ENCODE results near the gene SETD7. TPM values are rescaled to one million over a fixed set of nuclear protein-coding genes. Genes with fewer than 3 reads are reported as not detected.

The SETD7 gene
- total RNA-seq, 1 experiment from 2014 or later, result 60.4 TPM

DNA sequence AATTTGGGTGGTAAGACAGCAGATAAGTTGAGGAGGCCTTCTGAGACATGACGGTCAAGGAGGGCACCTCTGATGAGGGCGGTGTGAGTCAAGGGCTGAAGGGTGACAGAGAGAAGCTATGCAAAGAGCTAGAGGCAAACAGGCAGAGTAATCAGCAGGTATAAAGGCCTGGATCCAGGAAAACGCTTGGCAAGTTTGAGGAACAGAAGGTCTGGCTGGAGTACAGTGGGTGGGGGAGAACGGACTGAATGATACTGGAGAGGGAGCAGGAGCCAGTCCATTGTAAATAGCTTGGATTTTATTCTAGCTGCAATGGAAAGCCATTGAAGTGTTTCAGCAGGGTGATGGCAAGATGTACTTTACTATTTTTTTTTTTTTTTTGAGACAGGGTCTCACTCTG, 62.8 kb downstream of the SETD7 start:
- Mint-ChIP-seq H3K4me1 (ENCODE audit: insufficient read depth, unreplicated experiment) (no peaks in the 10 kb centered on the region), H3K27me3 (ENCODE audit: insufficient read depth, unreplicated experiment) (no peaks in the 10 kb centered on the region), H3K4me3 (ENCODE audit: unreplicated experiment) (no peak overlapping the region), H3K9me3 (ENCODE audit: unreplicated experiment) (no peaks in the 10 kb centered on the region), H3K36me3 (ENCODE audit: insufficient read depth, unreplicated experiment) (no peaks in the 10 kb centered on the region), H3K27ac (ENCODE audit: low read depth, unreplicated experiment) (no peak overlapping the region)
- POLR2A ChIA-PET, result no interaction called here
- intact Hi-C loops (cut with micrococcal nuclease), result no loop called here
- CTCF ChIA-PET, result interaction anchor here (0.6 to 1.2 kb wide), 4 partner anchors 11 to 147 kb away, joined by 3 to 4 read pairs (median 4); no protein-coding TSS in a partner anchor
- TF ChIP-seq CTCF (IDR thresholded peaks at IDR 0.05; ENCODE audit: unreplicated experiment), result no peak
- no peak for DNase-seq (ENCODE audit: unreplicated experiment)
- BruUV-seq (replicated peaks), result no TSS peak

- no peak overlapping the region for H3K4me3 Mint-ChIP-seq (ENCODE audit: unreplicated experiment)
These were observed 63.6 kb downstream of the SETD7 start for GRCh38 chr4:139492429-139492828.

GRCh38 chr4:139489638-139490037, 66.4 kb downstream of the SETD7 start:
- TF ChIP-seq CTCF (IDR thresholded peaks at IDR 0.05; ENCODE audit: unreplicated experiment), result no peak
- Mint-ChIP-seq H3K9me3 (ENCODE audit: unreplicated experiment) (no peaks in the 10 kb centered on the region), H3K4me1 (ENCODE audit: insufficient read depth, unreplicated experiment) (no peaks in the 10 kb centered on the region), H3K36me3 (ENCODE audit: insufficient read depth, unreplicated experiment) (no peaks in the 10 kb centered on the region), H3K27ac (ENCODE audit: low read depth, unreplicated experiment) (no peak overlapping the region), H3K4me3 (ENCODE audit: unreplicated experiment) (no peak overlapping the region), H3K27me3 (ENCODE audit: insufficient read depth, unreplicated experiment) (no peaks in the 10 kb centered on the region)
- no peak for DNase-seq (ENCODE audit: unreplicated experiment)
- CTCF ChIA-PET, result interaction anchor here (1.5 kb wide), 1 partner anchor 8 kb away, joined by 7 read pairs; no protein-coding TSS in a partner anchor
- BruUV-seq (replicated peaks), result no TSS peak
- POLR2A ChIA-PET, result no interaction called here
- intact Hi-C loops (cut with micrococcal nuclease), result no loop called here

More at GRCh38 chr4:139492429-139492828, 63.6 kb downstream of the SETD7 start:
- Mint-ChIP-seq H3K4me1 (ENCODE audit: insufficient read depth, unreplicated experiment) (no peaks in the 10 kb centered on the region), H3K27me3 (ENCODE audit: insufficient read depth, unreplicated experiment) (no peaks in the 10 kb centered on the region), H3K27ac (ENCODE audit: low read depth, unreplicated experiment) (no peak overlapping the region), H3K9me3 (ENCODE audit: unreplicated experiment) (no peaks in the 10 kb centered on the region), H3K36me3 (ENCODE audit: insufficient read depth, unreplicated experiment) (no peaks in the 10 kb centered on the region)
- TF ChIP-seq CTCF (IDR thresholded peaks at IDR 0.05; ENCODE audit: unreplicated experiment), result no peak
- DNase-seq (ENCODE audit: unreplicated experiment), result no peak
- ChIA-PET POLR2A (no interaction called here), CTCF (no interaction called here)
- no TSS peak for BruUV-seq (replicated peaks)
- intact Hi-C loops (cut with micrococcal nuclease), result no loop called here

GRCh38 chr4:139488442-139488841, 67.6 kb downstream of the SETD7 start:
- TF ChIP-seq CTCF (IDR thresholded peaks at IDR 0.05; ENCODE audit: unreplicated experiment), result no peak
- DNase-seq (ENCODE audit: unreplicated experiment), result no peak
- intact Hi-C loops (cut with micrococcal nuclease), result no loop called here
- H3K36me3 Mint-ChIP-seq (ENCODE audit: insufficient read depth, unreplicated experiment), result no peaks in the 10 kb centered on the region
- H3K27ac Mint-ChIP-seq (ENCODE audit: low read depth, unreplicated experiment), result no peak overlapping the region
- no peaks in the 10 kb centered on the region for H3K27me3 Mint-ChIP-seq (ENCODE audit: insufficient read depth, unreplicated experiment)
- CTCF ChIA-PET, result interaction anchor here (1.5 kb wide), 1 partner anchor 9 kb away, joined by 7 read pairs; no protein-coding TSS in a partner anchor
- no peak overlapping the region for H3K4me3 Mint-ChIP-seq (ENCODE audit: unreplicated experiment)
- POLR2A ChIA-PET, result interaction anchor here (1.0 kb wide), 1 partner anchor 12 kb away, joined by 3 read pairs; no protein-coding TSS in a partner anchor
- no peaks in the 10 kb centered on the region for H3K4me1 Mint-ChIP-seq (ENCODE audit: insufficient read depth, unreplicated experiment)
- no peaks in the 10 kb centered on the region for H3K9me3 Mint-ChIP-seq (ENCODE audit: unreplicated experiment)
- no TSS peak for BruUV-seq (replicated peaks)

Measured in MCF 10A (cell line).